ENCODE results near the gene TSPAN15. TPM values are rescaled to one million over a fixed set of nuclear protein-coding genes. Genes with fewer than 3 reads are reported as not detected.

TSPAN15 gene
- total and polyA plus RNA-seq, 2 experiments from 2014 or later = 6.6 to 10.1 TPM

DNA sequence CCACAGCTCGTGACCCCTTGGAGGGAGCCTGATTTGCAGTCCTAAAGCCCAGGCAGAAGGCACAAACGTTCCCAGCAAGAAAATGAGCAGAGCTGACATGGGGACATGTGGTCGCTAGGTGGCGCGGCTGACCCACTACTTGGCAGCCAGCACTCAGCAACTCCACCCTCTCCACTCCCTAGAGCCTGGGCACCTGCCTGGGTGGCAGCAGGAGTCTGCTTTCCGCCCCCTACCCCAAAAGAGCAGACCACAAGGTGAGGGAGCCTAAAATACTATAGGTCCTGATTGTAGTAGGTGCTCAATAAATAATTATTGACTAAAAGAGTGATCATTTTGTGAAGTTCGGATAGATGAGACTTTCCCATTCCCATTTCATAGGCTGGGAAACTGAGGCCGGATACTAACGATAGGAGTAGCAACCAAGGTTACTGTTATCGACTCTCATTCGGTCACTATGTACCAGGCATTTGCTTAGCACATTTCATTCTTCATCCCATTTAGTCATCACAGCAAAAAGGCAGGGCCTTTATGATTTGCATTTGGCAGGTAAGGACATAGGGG, 64.5 kb downstream of the TSPAN15 start:
- DNase-seq (ENCODE audit: low spot score) (peak; percentile 86), ATAC-seq (peak; percentile 94)
- H3K4me1 ChIP-seq (ENCODE audit: insufficient read depth) = peaks cover 4% of the 10 kb centered on the region; the same call in 1 of the 2 replicates
- H3K4me3 Mint-ChIP-seq = no peak overlapping the region
- peaks cover 6% of the 10 kb centered on the region; the same call in 2 of the 3 replicates for H3K9me3 Mint-ChIP-seq
- H3K27ac ChIP-seq (ENCODE audit: low read depth) = no peak overlapping the region
- H3K79me2 ChIP-seq (replicated peaks; ENCODE audit: insufficient read depth) = no peaks in the 10 kb centered on the region
- peaks cover 21% of the 10 kb centered on the region; the same call in 2 of the 3 replicates for H3K4me1 Mint-ChIP-seq
- no peaks in the 10 kb centered on the region for H3K9me2 ChIP-seq (ENCODE audit: insufficient read depth)
- H3K27me3 ChIP-seq (ENCODE audit: insufficient read depth) = no peaks in the 10 kb centered on the region
- H3K36me3 ChIP-seq (ENCODE audit: insufficient read depth) = no peaks in the 10 kb centered on the region
- H3K36me3 Mint-ChIP-seq (ENCODE audit: low read depth) = no peaks in the 10 kb centered on the region
- peaks cover 3% of the 10 kb centered on the region for H4K20me1 ChIP-seq (replicated peaks; ENCODE audit: insufficient read depth)
- no peak for TF ChIP-seq ZNF331 (CRISPR knock-in tag; IDR thresholded peaks at IDR 0.05; ENCODE audit: low read depth)
- TF ChIP-seq, protein P1, sequence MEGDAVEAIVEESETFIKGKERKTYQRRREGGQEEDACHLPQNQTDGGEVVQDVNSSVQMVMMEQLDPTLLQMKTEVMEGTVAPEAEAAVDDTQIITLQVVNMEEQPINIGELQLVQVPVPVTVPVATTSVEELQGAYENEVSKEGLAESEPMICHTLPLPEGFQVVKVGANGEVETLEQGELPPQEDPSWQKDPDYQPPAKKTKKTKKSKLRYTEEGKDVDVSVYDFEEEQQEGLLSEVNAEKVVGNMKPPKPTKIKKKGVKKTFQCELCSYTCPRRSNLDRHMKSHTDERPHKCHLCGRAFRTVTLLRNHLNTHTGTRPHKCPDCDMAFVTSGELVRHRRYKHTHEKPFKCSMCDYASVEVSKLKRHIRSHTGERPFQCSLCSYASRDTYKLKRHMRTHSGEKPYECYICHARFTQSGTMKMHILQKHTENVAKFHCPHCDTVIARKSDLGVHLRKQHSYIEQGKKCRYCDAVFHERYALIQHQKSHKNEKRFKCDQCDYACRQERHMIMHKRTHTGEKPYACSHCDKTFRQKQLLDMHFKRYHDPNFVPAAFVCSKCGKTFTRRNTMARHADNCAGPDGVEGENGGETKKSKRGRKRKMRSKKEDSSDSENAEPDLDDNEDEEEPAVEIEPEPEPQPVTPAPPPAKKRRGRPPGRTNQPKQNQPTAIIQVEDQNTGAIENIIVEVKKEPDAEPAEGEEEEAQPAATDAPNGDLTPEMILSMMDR (conservative IDR thresholded peaks at IDR 0.05; ENCODE audit: low read depth in 2 of 2) = peak; percentile 82 to 99
- H3K4me3 ChIP-seq = no peak overlapping the region
- H3K27ac Mint-ChIP-seq = no peak overlapping the region
- no peak overlapping the region for H3K4me2 ChIP-seq
- H2AFZ ChIP-seq = no peak overlapping the region
- no peaks in the 10 kb centered on the region for H3F3A ChIP-seq (replicated peaks; ENCODE audit: low read depth)
- H3K27me3 Mint-ChIP-seq (ENCODE audit: insufficient read depth, low read depth, poor library complexity) = peaks cover 5% of the 10 kb centered on the region

DNA sequence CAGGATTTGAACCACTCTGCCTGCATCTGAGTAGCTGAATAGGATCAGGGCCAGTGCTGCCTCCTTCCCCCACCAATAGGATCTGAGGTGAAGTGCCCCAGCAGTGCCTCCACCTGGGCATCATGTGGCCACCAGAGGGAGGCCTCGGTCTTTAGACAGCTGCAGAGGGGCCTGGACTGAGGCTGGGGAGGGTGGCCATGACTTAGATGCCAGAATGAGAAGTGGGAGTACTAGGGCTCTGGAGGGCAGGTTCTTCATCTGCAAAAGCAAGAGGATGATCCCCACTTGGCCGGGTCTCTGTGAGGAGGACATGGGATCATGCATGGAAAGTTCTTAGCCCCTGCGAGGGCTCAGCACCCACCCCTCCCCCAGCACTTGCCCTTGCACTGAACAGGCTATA, 65.1 kb downstream of the TSPAN15 start:
- peaks cover 4% of the 10 kb centered on the region; the same call in 1 of the 2 replicates for H3K4me1 ChIP-seq (ENCODE audit: insufficient read depth)
- H3K27ac Mint-ChIP-seq = no peak overlapping the region
- TF ChIP-seq, protein P1 (conservative IDR thresholded peaks at IDR 0.05; ENCODE audit: low read depth in 2 of 2) = peak; percentile 86 to 100
- TF ChIP-seq STAT1 (IDR thresholded peaks at IDR 0.05; ENCODE audit: unreplicated experiment) = no peak
- TF ChIP-seq, protein P2, sequence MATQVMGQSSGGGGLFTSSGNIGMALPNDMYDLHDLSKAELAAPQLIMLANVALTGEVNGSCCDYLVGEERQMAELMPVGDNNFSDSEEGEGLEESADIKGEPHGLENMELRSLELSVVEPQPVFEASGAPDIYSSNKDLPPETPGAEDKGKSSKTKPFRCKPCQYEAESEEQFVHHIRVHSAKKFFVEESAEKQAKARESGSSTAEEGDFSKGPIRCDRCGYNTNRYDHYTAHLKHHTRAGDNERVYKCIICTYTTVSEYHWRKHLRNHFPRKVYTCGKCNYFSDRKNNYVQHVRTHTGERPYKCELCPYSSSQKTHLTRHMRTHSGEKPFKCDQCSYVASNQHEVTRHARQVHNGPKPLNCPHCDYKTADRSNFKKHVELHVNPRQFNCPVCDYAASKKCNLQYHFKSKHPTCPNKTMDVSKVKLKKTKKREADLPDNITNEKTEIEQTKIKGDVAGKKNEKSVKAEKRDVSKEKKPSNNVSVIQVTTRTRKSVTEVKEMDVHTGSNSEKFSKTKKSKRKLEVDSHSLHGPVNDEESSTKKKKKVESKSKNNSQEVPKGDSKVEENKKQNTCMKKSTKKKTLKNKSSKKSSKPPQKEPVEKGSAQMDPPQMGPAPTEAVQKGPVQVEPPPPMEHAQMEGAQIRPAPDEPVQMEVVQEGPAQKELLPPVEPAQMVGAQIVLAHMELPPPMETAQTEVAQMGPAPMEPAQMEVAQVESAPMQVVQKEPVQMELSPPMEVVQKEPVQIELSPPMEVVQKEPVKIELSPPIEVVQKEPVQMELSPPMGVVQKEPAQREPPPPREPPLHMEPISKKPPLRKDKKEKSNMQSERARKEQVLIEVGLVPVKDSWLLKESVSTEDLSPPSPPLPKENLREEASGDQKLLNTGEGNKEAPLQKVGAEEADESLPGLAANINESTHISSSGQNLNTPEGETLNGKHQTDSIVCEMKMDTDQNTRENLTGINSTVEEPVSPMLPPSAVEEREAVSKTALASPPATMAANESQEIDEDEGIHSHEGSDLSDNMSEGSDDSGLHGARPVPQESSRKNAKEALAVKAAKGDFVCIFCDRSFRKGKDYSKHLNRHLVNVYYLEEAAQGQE (IDR thresholded peaks at IDR 0.05; ENCODE audit: unreplicated experiment) = no peak
- H3K9me3 Mint-ChIP-seq = peaks cover 12% of the 10 kb centered on the region; the same call in 2 of the 3 replicates
- no peak overlapping the region for H3K4me3 Mint-ChIP-seq
- no peak overlapping the region for H3K4me2 ChIP-seq
- no peaks in the 10 kb centered on the region for H3K36me3 ChIP-seq (ENCODE audit: insufficient read depth)
- peaks cover 5% of the 10 kb centered on the region for H3K27me3 Mint-ChIP-seq (ENCODE audit: insufficient read depth, low read depth, poor library complexity)
- no peaks in the 10 kb centered on the region for H3F3A ChIP-seq (replicated peaks; ENCODE audit: low read depth)
- H2AFZ ChIP-seq = no peak overlapping the region
- no peaks in the 10 kb centered on the region for H3K27me3 ChIP-seq (ENCODE audit: insufficient read depth)
- DNase-seq (ENCODE audit: low spot score) = peak; percentile 96
- peaks cover 21% of the 10 kb centered on the region; the same call in 2 of the 3 replicates for H3K4me1 Mint-ChIP-seq
- H3K9me2 ChIP-seq (ENCODE audit: insufficient read depth) = no peaks in the 10 kb centered on the region
- peak; percentile 99 for ATAC-seq
- no peaks in the 10 kb centered on the region for H3K79me2 ChIP-seq (replicated peaks; ENCODE audit: insufficient read depth)
- no peak overlapping the region for H3K27ac ChIP-seq (ENCODE audit: low read depth)
- no peaks in the 10 kb centered on the region for H3K36me3 Mint-ChIP-seq (ENCODE audit: low read depth)
- H4K20me1 ChIP-seq (replicated peaks; ENCODE audit: insufficient read depth) = peaks cover 3% of the 10 kb centered on the region
- H3K4me3 ChIP-seq = no peak overlapping the region

Measured in GM23338 (cell line).